BJ (cell line): ENCODE measurements around the gene NUMA1. TPM values are rescaled to one million over a fixed set of nuclear protein-coding genes. Genes with fewer than 3 reads are reported as not detected.

ENCODE experiments used
- CTCF ChIA-PET: fragments of 350-600 bp; formaldehyde crosslinking; extraction: SDS; loops from one replicate; lab custom pipeline; 2021; ENCODE audit warnings: antibody characterized with exemption, inconsistent platforms; lab: Yijun Ruan, JAX
- POLR2A ChIA-PET: fragments of 300-600 bp; sonication (Branson Sonifier 250); formaldehyde crosslinking; extraction: SDS; loops from one replicate; lab custom pipeline; 2021; ENCODE audit warnings: antibody characterized with exemption; lab: Charles Lee
- DNase-seq: peaks from one replicate; pipeline ENCODE4 v3.0.0-alpha.2; 2011; ENCODE audit warnings: low read depth
- H3K27me3 ChIP-seq: 2 replicates; pipeline ENCODE4 v1.6.0; 2011; ENCODE audit warnings: low read length; ENCODE audit not compliant: control insufficient read depth, insufficient read depth
- H3K36me3 ChIP-seq: 2 replicates; pipeline ENCODE4 v1.5.1; 2011; ENCODE audit warnings: low read length; ENCODE audit not compliant: control insufficient read depth, insufficient read depth
- H3K4me3 ChIP-seq: 2 replicates; pipeline ENCODE4 v1.5.1; 2011; ENCODE audit warnings: low read depth, mild to moderate bottlenecking, control low read depth, low read length
- CTCF ChIP-seq: IDR thresholded peaks from 2 replicates; pipeline ENCODE4 v1.5.1; 2011; ENCODE audit warnings: low read depth, mild to moderate bottlenecking, control low read depth, inconsistent platforms, low read length, moderate library complexity; ENCODE audit not compliant: insufficient read depth
- polyA plus RNA-seq: library from polyadenylated mRNA; depleted of rRNA; stranded (reverse); fragments of >200 nt; gene quantifications from 2 replicates; pipeline ENCODE4 v1.2.3, GENCODE V29; 2011

NUMA1 gene
- polyA plus RNA-seq, 1 experiment = 120 TPM

DNA sequence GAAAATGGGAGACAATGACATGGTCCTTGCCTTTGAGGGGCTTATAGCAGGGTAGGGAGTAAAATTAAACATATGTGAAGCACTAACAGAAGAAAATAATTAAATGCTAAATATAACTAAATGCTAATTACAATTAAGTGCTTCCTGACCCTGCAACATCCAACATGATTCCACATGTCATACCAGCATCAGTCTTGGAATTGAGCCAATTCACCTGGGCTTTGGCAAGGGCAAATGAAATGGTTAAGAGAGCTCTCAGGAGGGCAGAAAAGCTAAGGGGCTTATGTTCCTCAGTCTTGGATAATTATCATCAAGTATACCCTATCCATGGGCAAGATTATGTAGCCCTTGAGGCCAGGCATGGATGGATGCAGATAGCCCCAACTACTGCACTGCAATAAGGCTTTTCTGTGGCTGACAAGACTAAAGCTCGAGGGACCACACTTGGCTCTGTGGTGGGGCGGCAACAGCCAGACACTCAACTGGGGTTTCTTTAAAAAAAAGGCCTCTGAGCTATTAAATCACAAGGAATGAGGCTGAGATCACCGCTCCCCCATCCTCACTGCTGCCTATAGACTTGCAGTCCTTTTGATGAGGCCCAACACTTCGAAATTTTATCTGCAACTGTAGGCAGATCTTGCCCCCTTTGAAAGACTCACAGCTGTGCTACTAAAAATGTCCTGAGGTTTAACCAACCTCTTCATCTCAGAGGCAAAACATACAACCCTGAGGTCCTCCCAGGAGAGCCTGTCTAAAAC is 42.6 kb downstream of the NUMA1 start:
- CTCF ChIA-PET = interaction anchor here (0.8 to 4.3 kb wide), 14 partner anchors 9 to 397 kb away, joined by 3 to 28 read pairs (median 4); partner anchors contain the start of gene CLPB
- H3K27me3 ChIP-seq = no peaks in the 10 kb centered on the region
- TF ChIP-seq CTCF = no peak
- DNase-seq = no peak
- POLR2A ChIA-PET = no interaction called here
- peak overlapping the region; percentile 75 for H3K4me3 ChIP-seq
- peaks cover 5% of the 10 kb centered on the region; the same call in 1 of the 2 replicates for H3K36me3 ChIP-seq

DNA sequence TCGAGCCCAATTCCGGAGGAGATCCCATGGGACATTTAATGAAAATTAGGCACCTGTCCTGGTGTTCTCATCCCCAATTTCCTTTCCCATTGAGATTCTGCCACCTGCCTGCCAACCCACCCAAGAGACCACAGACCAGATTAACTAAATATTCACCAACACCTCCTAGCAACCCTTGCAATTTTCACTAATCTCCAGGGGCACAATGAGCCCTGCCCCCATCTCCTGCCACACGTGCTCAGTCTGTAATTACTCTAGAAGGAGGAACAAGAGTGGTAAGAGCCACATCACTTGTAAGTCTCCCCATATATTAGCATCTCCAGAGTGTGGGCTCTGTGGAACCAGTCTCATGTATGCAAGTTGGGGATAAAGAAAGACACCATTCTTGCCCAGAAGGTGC is 43.7 kb downstream of the NUMA1 start:
- no peak for TF ChIP-seq CTCF
- no peak for DNase-seq
- Histone ChIP-seq H3K4me3 (no peak overlapping the region), H3K36me3 (peaks cover 5% of the 10 kb centered on the region; the same call in 1 of the 2 replicates), H3K27me3 (no peaks in the 10 kb centered on the region)
- POLR2A ChIA-PET = no interaction called here
- CTCF ChIA-PET = interaction anchor here (1.4 to 4.3 kb wide), 3 partner anchors 12 to 146 kb away, joined by 3 to 28 read pairs (median 4); no protein-coding TSS in a partner anchor

DNA sequence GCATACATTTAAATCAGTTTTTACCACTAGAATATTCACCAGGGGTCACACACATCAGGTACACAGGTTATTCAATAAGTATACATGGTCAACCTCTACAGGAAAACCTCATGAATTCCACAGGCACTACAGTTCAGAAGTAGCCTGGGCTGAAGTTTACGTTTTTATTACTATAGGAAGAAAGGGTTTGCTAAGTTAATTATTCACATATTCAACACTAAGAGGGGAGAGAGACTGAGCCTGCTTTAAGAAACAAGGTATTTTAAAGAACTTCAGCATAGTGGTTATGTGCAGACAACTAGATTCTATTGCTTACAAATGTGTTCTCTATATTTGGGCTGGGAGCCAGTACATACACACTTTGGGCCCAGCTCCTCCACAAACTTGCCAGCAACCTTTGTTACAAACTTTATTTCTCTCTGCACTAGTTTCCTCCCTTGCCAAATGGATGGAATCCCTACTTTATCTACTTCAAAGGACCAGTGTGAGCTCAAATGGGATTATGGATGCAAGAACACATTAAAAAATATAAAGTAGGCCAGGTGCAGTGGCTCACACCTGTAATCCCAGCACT is 49.8 kb downstream of the NUMA1 start:
- ChIA-PET POLR2A (interaction anchor here (0.6 kb wide), 1 partner anchor 43 kb away, joined by 3 read pairs; no protein-coding TSS in a partner anchor), CTCF (interaction anchor here (0.7 to 13.5 kb wide), 7 partner anchors 15 to 153 kb away, joined by 3 to 209 read pairs (median 4); no protein-coding TSS in a partner anchor)
- Histone ChIP-seq H3K27me3 (no peaks in the 10 kb centered on the region), H3K36me3 (peaks cover 17% of the 10 kb centered on the region), H3K4me3 (no peak overlapping the region)
- no peak for DNase-seq
- TF ChIP-seq CTCF = no peak

DNA sequence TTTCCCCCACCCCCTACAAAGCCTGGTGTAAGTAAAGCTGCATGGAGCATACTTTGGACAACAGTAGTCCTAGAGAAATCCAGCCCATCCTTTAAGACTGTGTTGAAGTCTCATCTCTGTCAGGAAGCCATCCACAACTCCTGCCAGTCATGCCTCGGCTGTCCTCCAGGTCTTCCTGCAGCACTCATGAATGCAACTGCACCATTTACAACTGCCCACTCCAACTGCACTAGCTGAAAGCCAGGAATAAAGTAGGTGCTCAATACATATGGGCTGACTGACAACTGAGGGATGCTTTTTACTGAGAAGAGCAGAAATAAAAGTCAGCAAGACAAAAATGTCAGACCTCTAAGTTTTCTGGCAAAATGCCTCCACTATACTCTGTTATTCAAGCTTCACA is 54.3 kb downstream of the NUMA1 start:
- ChIA-PET POLR2A (no interaction called here), CTCF (interaction anchor here (0.8 to 13.5 kb wide), 15 partner anchors 8 to 405 kb away, joined by 3 to 209 read pairs (median 15); no protein-coding TSS in a partner anchor)
- Histone ChIP-seq H3K27me3 (no peaks in the 10 kb centered on the region), H3K4me3 (no peak overlapping the region), H3K36me3 (peaks cover 40% of the 10 kb centered on the region)
- no peak for TF ChIP-seq CTCF
- DNase-seq = no peak
